HCT116 (cell line): ENCODE measurements around the gene METTL13. TPM values are rescaled to one million over a fixed set of nuclear protein-coding genes. Genes with fewer than 3 reads are reported as not detected.

Experiments
- ATAC-seq: fragments of 200-7000 bp; cut with Tn5 transposase; 2 replicates; pipeline ENCODE4 v1.9.1; 2020; ENCODE audit warnings: mild to moderate bottlenecking, moderate library complexity
- BruUV-seq: library from RNA; stranded (reverse); fragments of 400-500 nt; replicated peaks from 2 replicates; lab custom pipeline; 2021; lab: Mats Ljungman, UMichigan
- CTCF ChIA-PET: fragments of 300-600 bp; sonication (Branson Sonifier 250); formaldehyde crosslinking; loops from one replicate; lab custom pipeline; 2021; ENCODE audit warnings: antibody characterized with exemption; lab: Charles Lee
- POLR2A ChIA-PET: fragments of 300-600, 350-600 bp; sonication (Branson Sonifier 250); formaldehyde crosslinking; loops from one replicate; lab custom pipeline; 2021; ENCODE audit warnings: antibody characterized with exemption; lab: Charles Lee
- RAD21 ChIA-PET, 2 experiments: fragments of 300-600 bp; sonication (Branson Sonifier 250); formaldehyde crosslinking; loops; one replicate each; lab custom pipeline; 2023; ENCODE audit warnings: low total read pairs in 2 of 2; ENCODE audit not compliant: uncharacterized antibody in 2 of 2, unreplicated experiment in 2 of 2, low non-redundant PET in 1 of 2; lab: Charles Lee
- DNase-seq: peaks from one replicate; pipeline ENCODE4 v3.0.0-alpha.2; 2010; ENCODE audit warnings: low read depth, low spot score
- H2AFZ ChIP-seq: fragments of 200-600 bp; shearing (Covaris generic), sonication (generic); 2 replicates; pipeline ENCODE4 v1.6.1; 2017; ENCODE audit warnings: low read depth, mixed run types, mixed read lengths, antibody characterized with exemption, low read length; ENCODE audit not compliant: poor library complexity, severe bottlenecking
- H3K27ac ChIP-seq: 2 replicates; pipeline ENCODE4 v1.5.1; 2012; ENCODE audit warnings: low read depth, low read length
- H3K27me3 ChIP-seq: fragments of 200-600 bp; sonication (generic); 2 replicates; pipeline ENCODE4 v1.6.1; 2016; ENCODE audit warnings: mixed run types, low read length, mixed read lengths; ENCODE audit not compliant: insufficient read depth
- H3K36me3 ChIP-seq, 2 experiments: fragments of 200-500 bp in 1 of 2; fragments of 200-600 bp in 1 of 2; sonication (Bioruptor generic) in 1 of 2; sonication (generic) in 1 of 2; 2 replicates each; pipeline versions ENCODE4 v1.5.1 to v1.6.1; 2014 to 2016; ENCODE audit warnings: low read length in 2 of 2, inconsistent platforms in 1 of 2, mixed read lengths in 1 of 2, mixed run types in 1 of 2; ENCODE audit not compliant: insufficient read depth in 2 of 2, control insufficient read depth in 1 of 2
- H3K4me1 ChIP-seq, 2 experiments: fragments of 200-600 bp in 1 of 2; sonication (generic) in 1 of 2; 2 replicates each; pipeline versions ENCODE4 v1.5.1 to v1.6.1; 2012 to 2017; ENCODE audit warnings: low read length in 2 of 2, inconsistent platforms in 1 of 2, mild to moderate bottlenecking in 1 of 2, mixed read lengths in 1 of 2, mixed run types in 1 of 2, moderate library complexity in 1 of 2; ENCODE audit not compliant: insufficient read depth in 2 of 2, control insufficient read depth in 1 of 2
- H3K4me2 ChIP-seq: fragments of 200-600 bp; sonication (generic); 2 replicates; pipeline ENCODE4 v1.6.1; 2017; ENCODE audit warnings: mixed run types, low read length, mixed read lengths
- H3K4me3 ChIP-seq, 2 experiments: fragments of 200-600 bp in 1 of 2; sonication (generic) in 1 of 2; replicated peaks in 1 of 2; 2 replicates each; pipeline ENCODE4 v1.5.1; 2011 to 2016; ENCODE audit warnings: low read length in 2 of 2, control low read depth in 1 of 2, low read depth in 1 of 2, mild to moderate bottlenecking in 1 of 2, mixed read lengths in 1 of 2, mixed run types in 1 of 2
- H3K79me2 ChIP-seq: fragments of 200-600 bp; sonication (generic); 2 replicates; pipeline ENCODE4 v1.6.1; 2017; ENCODE audit warnings: mild to moderate bottlenecking, mixed run types, low read length, moderate library complexity, mixed read lengths; ENCODE audit not compliant: insufficient read depth
- H3K9ac ChIP-seq: fragments of 200-600 bp; sonication (generic); 2 replicates; pipeline ENCODE4 v1.6.1; 2016; ENCODE audit warnings: low read length, mixed read lengths
- H3K9me2 ChIP-seq: fragments of 200-600 bp; sonication (generic), shearing (Covaris generic); 2 replicates; pipeline ENCODE4 v1.6.1; 2017; ENCODE audit warnings: mixed run types, mild to moderate bottlenecking, moderate library complexity; ENCODE audit not compliant: insufficient read depth
- H3K9me3 ChIP-seq, 2 experiments: fragments of 200-500 bp in 1 of 2; fragments of 200-600 bp in 1 of 2; sonication (Bioruptor generic) in 1 of 2; sonication (generic) in 1 of 2; 2 replicates each; pipeline ENCODE4 v1.6.1; 2014 to 2017; ENCODE audit warnings: low read length in 2 of 2, mixed read lengths in 2 of 2, inconsistent platforms in 1 of 2, low read depth in 1 of 2, mild to moderate bottlenecking in 1 of 2, mixed run types in 1 of 2, moderate library complexity in 1 of 2; ENCODE audit not compliant: control insufficient read depth in 1 of 2, insufficient read depth in 1 of 2
- H4K20me1 ChIP-seq: fragments of 200-600 bp; sonication (generic), shearing (Covaris generic); 2 replicates; pipeline ENCODE4 v1.6.1; 2017; ENCODE audit warnings: mixed run types, mild to moderate bottlenecking, moderate library complexity; ENCODE audit not compliant: insufficient read depth
- CBX3 ChIP-seq: IDR thresholded peaks from 2 replicates; pipeline ENCODE4 v1.6.1; 2012; ENCODE audit warnings: low read depth
- CEBPB ChIP-seq: IDR thresholded peaks from 2 replicates; pipeline ENCODE4 v1.6.1; 2012; ENCODE audit warnings: low read depth
- FOSL1 ChIP-seq: IDR thresholded peaks from 2 replicates; pipeline ENCODE4 v1.6.1; 2012; ENCODE audit warnings: low read depth
- JUND ChIP-seq: IDR thresholded peaks from 2 replicates; pipeline ENCODE4 v1.6.1; 2012
- SIN3A ChIP-seq: IDR thresholded peaks from 2 replicates; pipeline ENCODE4 v1.6.1; 2012; ENCODE audit warnings: low read depth
- SP1 ChIP-seq: IDR thresholded peaks from 2 replicates; pipeline ENCODE4 v1.6.1; 2012; ENCODE audit warnings: low read depth
- SRF ChIP-seq: IDR thresholded peaks from 2 replicates; pipeline ENCODE4 v1.6.1; 2012; ENCODE audit warnings: low read depth
- ZFX ChIP-seq: fragments of 450-650 bp; IDR thresholded peaks from 2 replicates; pipeline ENCODE4 v1.6.1; 2017
- intact Hi-C: fragments of 100-400 bp; cut with micrococcal nuclease; formaldehyde crosslinking; loops from 2 replicates; pipeline ENCODE4 v1.10.0; 2022
- total RNA-seq: library from RNA; stranded (reverse); gene quantifications from one replicate; pipeline ENCODE4 v1.2.1, GENCODE V29; 2021; ENCODE audit not compliant: unreplicated experiment

Gene METTL13
- total RNA-seq, 1 experiment from 2014 or later, result 33.9 TPM

- POLR2A ChIA-PET, result no interaction called here
- ATAC-seq, result no peak
Measured at GRCh38 chr1:171816300-171816901, 34.9 kb downstream of the METTL13 start.

GRCh38 chr1:171817511-171818265 lies 36.2 kb downstream of the METTL13 start:
- no peak overlapping the region for H3K27ac ChIP-seq
- H3K9me3 ChIP-seq, result no peaks in the 10 kb centered on the region
- no peak overlapping the region; the same call in 1 of the 2 replicates for H3K9ac ChIP-seq
- peak; percentile 57 for DNase-seq
- no peaks in the 10 kb centered on the region for H3K27me3 ChIP-seq
- no peaks in the 10 kb centered on the region for H4K20me1 ChIP-seq
- RAD21 ChIA-PET, result no interaction called here
- intact Hi-C loops, result no loop called here
- TF ChIP-seq FOSL1, result peak; percentile 90
- no peak; the same call in 1 of the 2 replicates for TF ChIP-seq CEBPB
- no peak for TF ChIP-seq SIN3A
- no peak for TF ChIP-seq ZFX
- TF ChIP-seq JUND, result peak; percentile 90
- TF ChIP-seq SP1, result peak; percentile 42; the same call in 1 of the 2 replicates
- 0 out of 2 replicates have a peak, but pooled peaks have one; percentile 32 for TF ChIP-seq CBX3
- ATAC-seq, result peak; percentile 92
- H3K4me3 ChIP-seq, result 0 out of 4 replicates have a peak overlapping the region, but pooled peaks of 1 of the 2 experiments have one; percentile 8
- CTCF ChIA-PET, result interaction anchor here (0.8 to 1.4 kb wide), 2 partner anchors 17 to 161 kb away, joined by 3 to 7 read pairs; no protein-coding TSS in a partner anchor
- H3K4me1 ChIP-seq, result peaks cover 12 to 17% of the 10 kb centered on the region in 2 experiments
- no TSS peak for BruUV-seq
- no peaks in the 10 kb centered on the region for H3K36me3 ChIP-seq
- H2AFZ ChIP-seq, result peak overlapping the region; percentile 70
- H3K4me2 ChIP-seq, result peak overlapping the region; percentile 60
- POLR2A ChIA-PET, result no interaction called here
- no peaks in the 10 kb centered on the region for H3K9me2 ChIP-seq
- H3K79me2 ChIP-seq, result no peaks in the 10 kb centered on the region

More at GRCh38 chr1:171816300-171816901, 34.9 kb downstream of the METTL13 start:
- no peak overlapping the region for H3K9ac ChIP-seq
- peaks cover 12 to 17% of the 10 kb centered on the region in 2 experiments for H3K4me1 ChIP-seq
- H2AFZ ChIP-seq, result no peak overlapping the region
- DNase-seq, result no peak
- H3K9me2 ChIP-seq, result no peaks in the 10 kb centered on the region
- no peaks in the 10 kb centered on the region for H3K79me2 ChIP-seq
- intact Hi-C loops, result no loop called here
- H3K9me3 ChIP-seq, result no peaks in the 10 kb centered on the region
- CTCF ChIA-PET, result interaction anchor here (1.4 kb wide), 1 partner anchor 16 kb away, joined by 7 read pairs; no protein-coding TSS in a partner anchor
- no TSS peak for BruUV-seq
- RAD21 ChIA-PET, result no interaction called here
- H3K27me3 ChIP-seq, result no peaks in the 10 kb centered on the region
- H3K36me3 ChIP-seq, result no peaks in the 10 kb centered on the region
- H3K27ac ChIP-seq, result no peak overlapping the region
- H3K4me3 ChIP-seq, result no peak overlapping the region
- no peaks in the 10 kb centered on the region for H4K20me1 ChIP-seq
- H3K4me2 ChIP-seq, result no peak overlapping the region
- TF ChIP-seq SRF, result no peak
